Upper lobe of right lung (tissue), 1 donor: ENCODE results near the gene FASTKD1. TPM values are rescaled to one million over a fixed set of nuclear protein-coding genes. Genes with fewer than 3 reads are reported as not detected.
"Not testable (repeated sequence)": the region's sequence is repeated elsewhere in the genome, so short reads cannot be mapped to it uniquely, and the experiment has no call there.

ENCODE experiments used
- ATAC-seq: fragments of 200-7000 bp; cut with Tn5 transposase; one replicate; pipeline ENCODE4 v1.9.1; 2020; ENCODE audit warnings: mild to moderate bottlenecking, moderate library complexity
- DNase-seq: peaks from one replicate; pipeline ENCODE4 v3.0.0-alpha.2; 2020
- H3K27ac ChIP-seq: fragments of 200-600 bp; one replicate; pipeline ENCODE4 v1.8.0; 2022
- H3K27me3 ChIP-seq: fragments of 200-600 bp; one replicate; pipeline ENCODE4 v1.8.0; 2022; ENCODE audit warnings: mild to moderate bottlenecking
- H3K36me3 ChIP-seq: fragments of 200-600 bp; one replicate; pipeline ENCODE4 v1.8.0; 2022
- H3K4me1 ChIP-seq: fragments of 200-600 bp; one replicate; pipeline ENCODE4 v1.8.0; 2022
- H3K4me3 ChIP-seq: fragments of 200-600 bp; one replicate; pipeline ENCODE4 v1.8.0; 2022; ENCODE audit warnings: mild to moderate bottlenecking
- H3K9me3 ChIP-seq: fragments of 200-600 bp; one replicate; pipeline ENCODE4 v1.8.0; 2022
- CTCF ChIP-seq: fragments of 200-600 bp; IDR thresholded peaks from one replicate; pipeline ENCODE4 v1.8.0; 2022; ENCODE audit warnings: antibody characterized with exemption
- intact Hi-C: fragments of 100-400 bp; cut with DNase I; formaldehyde crosslinking; loops from one replicate; pipeline ENCODE4 v1.11.0; 2022
- total RNA-seq: library from RNA; stranded (reverse); fragmentation: NEBNext Ultra II Directional; extraction: Animal tissue kit (Norgen Biotek cat#: 25700); gene quantifications from one replicate; pipeline ENCODE4 v1.2.1, GENCODE V29; 2021
- donor health status: DM: no; HTN: yes; CAD: no; lungs with severe emphysema.

FASTKD1 gene
- total RNA-seq, 1 donor from 2014 or later, result 31.2 TPM

GRCh38 chr2:169609264-169609663 is 35.6 kb upstream of the FASTKD1 start:
- Histone ChIP-seq H3K4me1 (no peaks in the 10 kb centered on the region), H3K4me3 (no peak overlapping the region), H3K36me3 (peaks cover 98% of the 10 kb centered on the region), H3K9me3 (no peaks in the 10 kb centered on the region), H3K27me3 (no peaks in the 10 kb centered on the region), H3K27ac (no peak overlapping the region)
- no peak for DNase-seq
- no peak for ATAC-seq
- no peak for TF ChIP-seq CTCF
- intact Hi-C loops, result no loop called here

- H3K9me3 ChIP-seq, result no peaks in the 10 kb centered on the region
- intact Hi-C loops, result no loop called here
- DNase-seq, result no peak
- ATAC-seq, result no peak
- H3K36me3 ChIP-seq, result peaks cover 17% of the 10 kb centered on the region
- H3K27ac ChIP-seq, result no peak overlapping the region
- no peaks in the 10 kb centered on the region for H3K4me1 ChIP-seq
- TF ChIP-seq CTCF, result no peak
- H3K27me3 ChIP-seq, result no peaks in the 10 kb centered on the region
- H3K4me3 ChIP-seq, result no peak overlapping the region
Measured at GRCh38 chr2:169599568-169599967, 25.9 kb upstream of the FASTKD1 start.

- peaks cover 11% of the 10 kb centered on the region for H3K36me3 ChIP-seq
- no peaks in the 10 kb centered on the region for H3K9me3 ChIP-seq
- no peaks in the 10 kb centered on the region for H3K4me1 ChIP-seq
- H3K27me3 ChIP-seq, result no peaks in the 10 kb centered on the region
- ATAC-seq (no peak), DNase-seq (no peak)
- H3K27ac ChIP-seq, result no peak overlapping the region
- intact Hi-C loops, result no loop called here
- no peak overlapping the region for H3K4me3 ChIP-seq
- TF ChIP-seq CTCF, result no peak
Measured at GRCh38 chr2:169598982-169599381, 25.3 kb upstream of the FASTKD1 start.

- ATAC-seq, H3K27ac ChIP-seq, H3K36me3 ChIP-seq, DNase-seq, H3K27me3 ChIP-seq, H3K4me3 ChIP-seq, intact Hi-C loops, H3K4me1 ChIP-seq, H3K9me3 ChIP-seq: not testable (repeated sequence)
Measured at GRCh38 chr2:169596546-169596945, 22.9 kb upstream of the FASTKD1 start.

- no peaks in the 10 kb centered on the region for H3K27me3 ChIP-seq
- no peak for TF ChIP-seq CTCF
- no peak overlapping the region for H3K4me3 ChIP-seq
- intact Hi-C loops, result no loop called here
- H3K27ac ChIP-seq, result no peak overlapping the region
- H3K9me3 ChIP-seq, result no peaks in the 10 kb centered on the region
- ATAC-seq (no peak), DNase-seq (no peak)
- peaks cover 16% of the 10 kb centered on the region for H3K4me1 ChIP-seq
- H3K36me3 ChIP-seq, result no peaks in the 10 kb centered on the region
Measured at GRCh38 chr2:169590804-169591203, 17.1 kb upstream of the FASTKD1 start.

- H3K27ac ChIP-seq, result peak overlapping the region; percentile 98
- no peaks in the 10 kb centered on the region for H3K9me3 ChIP-seq
- no peak for TF ChIP-seq CTCF
- H3K36me3 ChIP-seq, result no peaks in the 10 kb centered on the region
- H3K4me1 ChIP-seq, result peaks cover 19% of the 10 kb centered on the region
- H3K27me3 ChIP-seq, result no peaks in the 10 kb centered on the region
- DNase-seq (no peak), ATAC-seq (no peak)
- intact Hi-C loops, result no loop called here
- peak overlapping the region; percentile 76 for H3K4me3 ChIP-seq
Measured at GRCh38 chr2:169585673-169586072, 12.0 kb upstream of the FASTKD1 start.
